GM21360 (cell line): ENCODE data around the gene THEM5.
"Not testable (repeated sequence)": the region's sequence is repeated elsewhere in the genome, so short reads cannot be mapped to it uniquely, and the experiment has no call there.

Source experiments
- ATAC-seq: cut with Tn5 transposase; IDR thresholded peaks from one replicate; pipeline ENCODE4 v1.9.1; 2021; ENCODE audit warnings: mild to moderate bottlenecking, moderate library complexity; ENCODE audit not compliant: unreplicated experiment

THEM5 gene

GRCh38 chr1:151853411-151853943 is at the start of gene THEM5:
THEM5 (minus strand) TSS chr1:151853712; CDS start chr1:151853565, 147 bp downstream.
- ATAC-seq = no peak

- ATAC-seq = no peak
Observed at GRCh38 chr1:151902858-151903257, 49.3 kb upstream of the THEM5 start.

GRCh38 chr1:151900804-151901203 is 47.3 kb upstream of the THEM5 start:
- not testable (repeated sequence) for ATAC-seq

- ATAC-seq = no peak
Observed at GRCh38 chr1:151898519-151898991, 45.0 kb upstream of the THEM5 start.

- ATAC-seq = no peak
Observed at GRCh38 chr1:151897991-151898431, 44.5 kb upstream of the THEM5 start.

GRCh38 chr1:151893176-151893924 is 39.8 kb upstream of the THEM5 start:
- ATAC-seq = no peak

GRCh38 chr1:151892190-151892589 is 38.7 kb upstream of the THEM5 start:
- ATAC-seq = no peak

- ATAC-seq = no peak
Observed at GRCh38 chr1:151891512-151891911, 38.0 kb upstream of the THEM5 start.

- no peak for ATAC-seq
Observed at GRCh38 chr1:151888972-151889570, 35.6 kb upstream of the THEM5 start.

- ATAC-seq = no peak
Observed at GRCh38 chr1:151887028-151887427, 33.5 kb upstream of the THEM5 start.

GRCh38 chr1:151885479-151885878 is 32.0 kb upstream of the THEM5 start:
- no peak for ATAC-seq

- not testable (repeated sequence) for ATAC-seq
Observed at GRCh38 chr1:151884879-151885278, 31.4 kb upstream of the THEM5 start.

- ATAC-seq = not testable (repeated sequence)
Observed at GRCh38 chr1:151884445-151884844, 30.9 kb upstream of the THEM5 start.

- ATAC-seq = not testable (repeated sequence)
Observed at GRCh38 chr1:151883898-151884297, 30.4 kb upstream of the THEM5 start.

- ATAC-seq = not testable (repeated sequence)
Observed at GRCh38 chr1:151882918-151883317, 29.4 kb upstream of the THEM5 start.

- ATAC-seq = no peak
Observed at GRCh38 chr1:151882466-151882865, 29.0 kb upstream of the THEM5 start.

- no peak for ATAC-seq
Observed at GRCh38 chr1:151881479-151881878, 28.0 kb upstream of the THEM5 start.

- ATAC-seq = no peak
Observed at GRCh38 chr1:151875419-151876097, 22.0 kb upstream of the THEM5 start.

- not testable (repeated sequence) for ATAC-seq
Observed at GRCh38 chr1:151872776-151873175, 19.3 kb upstream of the THEM5 start.

- no peak for ATAC-seq
Observed at GRCh38 chr1:151871284-151872030, 17.9 kb upstream of the THEM5 start.

GRCh38 chr1:151868486-151868885 is 15.0 kb upstream of the THEM5 start:
- ATAC-seq = no peak
